WTC11 (cell line): ENCODE results near the gene ITSN1. TPM values are rescaled to one million over a fixed set of nuclear protein-coding genes. Genes with fewer than 3 reads are reported as not detected.

Source experiments
- ATAC-seq: fragments of 200-7000 bp; cut with Tn5 transposase; 2 replicates; pipeline ENCODE4 v1.10.0; 2021; ENCODE audit warnings: mild to moderate bottlenecking, moderate library complexity
- CTCF ChIA-PET: fragments of 300-600 bp; sonication (Branson Sonifier 250); formaldehyde crosslinking; loops from one replicate; lab custom pipeline; 2021; ENCODE audit warnings: antibody characterized with exemption; lab: Charles Lee
- POLR2A ChIA-PET: fragments of 350-600 bp; sonication (Branson Sonifier 250); formaldehyde crosslinking; loops from one replicate; lab custom pipeline; 2021; ENCODE audit warnings: antibody characterized with exemption; lab: Charles Lee
- DNase-seq: peaks from one replicate; pipeline ENCODE4 v3.0.0; 2021; ENCODE audit warnings: low spot score
- H3K27ac Mint-ChIP-seq: 2 replicates; pipeline ENCODE4 v1.8.0; 2021; ENCODE audit warnings: mixed read lengths
- H3K27me3 Mint-ChIP-seq: 2 replicates; pipeline ENCODE4 v1.8.0; 2021; ENCODE audit warnings: low read depth, mild to moderate bottlenecking, moderate library complexity, mixed read lengths
- H3K36me3 Mint-ChIP-seq: 2 replicates; pipeline ENCODE4 v1.8.0; 2021; ENCODE audit warnings: mixed read lengths
- H3K4me1 Mint-ChIP-seq: 2 replicates; pipeline ENCODE4 v1.8.0; 2022; ENCODE audit warnings: mixed read lengths
- H3K4me3 Mint-ChIP-seq: 2 replicates; pipeline ENCODE4 v1.8.0; 2021; ENCODE audit warnings: mild to moderate bottlenecking, moderate library complexity, mixed read lengths
- H3K9me3 Mint-ChIP-seq: 2 replicates; pipeline ENCODE4 v1.8.0; 2021; ENCODE audit warnings: mixed read lengths
- ATF1 ChIP-seq: sonication (generic); formaldehyde crosslinking; IDR thresholded peaks from 2 replicates; pipeline ENCODE4 v1.8.1; 2023; ENCODE audit warnings: mild to moderate bottlenecking, moderate library complexity, missing genetic modification reagents
- ATF3 ChIP-seq: sonication (generic); formaldehyde crosslinking; conservative IDR thresholded peaks from 2 replicates; pipeline ENCODE4 v1.8.1; 2022; ENCODE audit warnings: mild to moderate bottlenecking, missing genetic modification reagents
- ELF4 ChIP-seq: sonication (generic); formaldehyde crosslinking; IDR thresholded peaks from 2 replicates; pipeline ENCODE4 v1.8.1; 2022; ENCODE audit warnings: low read depth, mild to moderate bottlenecking, moderate library complexity, missing genetic modification reagents
- FOXJ3 ChIP-seq: sonication (generic); formaldehyde crosslinking; IDR thresholded peaks from 2 replicates; pipeline ENCODE4 v1.9.0; 2021; ENCODE audit warnings: missing genetic modification reagents, mild to moderate bottlenecking, borderline replicate concordance
- FOXK1 ChIP-seq: sonication (generic); formaldehyde crosslinking; IDR thresholded peaks from 2 replicates; pipeline ENCODE4 v1.8.0; 2022; ENCODE audit warnings: mild to moderate bottlenecking, moderate library complexity, missing genetic modification reagents
- HMGA2 ChIP-seq: fragments of 250-450 bp; sonication (Bioruptor Pico); IDR thresholded peaks from 2 replicates; pipeline ENCODE4 v1.4.0; 2021; ENCODE audit warnings: mild to moderate bottlenecking, moderate library complexity
- IRF2 ChIP-seq: sonication (generic); formaldehyde crosslinking; IDR thresholded peaks from 2 replicates; pipeline ENCODE4 v1.8.0; 2022; ENCODE audit warnings: low read depth, missing genetic modification reagents, borderline replicate concordance
- JUN ChIP-seq: sonication (generic); formaldehyde crosslinking; IDR thresholded peaks from 2 replicates; pipeline ENCODE4 v1.8.0; 2023; ENCODE audit warnings: mild to moderate bottlenecking, missing genetic modification reagents
- MAX ChIP-seq: sonication (generic); formaldehyde crosslinking; IDR thresholded peaks from 2 replicates; pipeline ENCODE4 v1.8.0; 2022; ENCODE audit warnings: mild to moderate bottlenecking, missing genetic modification reagents
- MLX ChIP-seq: sonication (generic); formaldehyde crosslinking; IDR thresholded peaks from 2 replicates; pipeline ENCODE4 v1.8.1; 2023; ENCODE audit warnings: mild to moderate bottlenecking, missing genetic modification reagents, moderate library complexity
- NFATC4 ChIP-seq: fragments of 250-450 bp; sonication (Bioruptor Pico); IDR thresholded peaks from 2 replicates; pipeline ENCODE4 v1.9.0; 2021; ENCODE audit warnings: mild to moderate bottlenecking
- NFE2L1 ChIP-seq: sonication (generic); formaldehyde crosslinking; IDR thresholded peaks from 2 replicates; pipeline ENCODE4 v1.8.1; 2023; ENCODE audit warnings: missing genetic modification reagents
- NR2C2 ChIP-seq: sonication (generic); formaldehyde crosslinking; IDR thresholded peaks from 2 replicates; pipeline ENCODE4 v1.8.0; 2022; ENCODE audit warnings: mild to moderate bottlenecking, missing genetic modification reagents
- PREB ChIP-seq: sonication (generic); formaldehyde crosslinking; IDR thresholded peaks from 2 replicates; pipeline ENCODE4 v1.8.1; 2022; ENCODE audit warnings: mild to moderate bottlenecking, missing genetic modification reagents, moderate library complexity, borderline replicate concordance
- SMAD3 ChIP-seq: sonication (generic); formaldehyde crosslinking; IDR thresholded peaks from 2 replicates; pipeline ENCODE4 v1.8.0; 2022; ENCODE audit warnings: missing genetic modification reagents, mild to moderate bottlenecking, borderline replicate concordance
- SP1 ChIP-seq: sonication (generic); formaldehyde crosslinking; conservative IDR thresholded peaks from 2 replicates; pipeline ENCODE4 v1.8.1; 2022; ENCODE audit warnings: missing genetic modification reagents
- TP53 ChIP-seq: sonication (generic); formaldehyde crosslinking; IDR thresholded peaks from 2 replicates; pipeline ENCODE4 v1.8.1; 2023; ENCODE audit warnings: mild to moderate bottlenecking, missing genetic modification reagents
- USF2 ChIP-seq: sonication (generic); formaldehyde crosslinking; IDR thresholded peaks from 2 replicates; pipeline ENCODE4 v1.8.1; 2023; ENCODE audit warnings: mild to moderate bottlenecking, missing genetic modification reagents, moderate library complexity
- ZBTB21 ChIP-seq: sonication (generic); formaldehyde crosslinking; IDR thresholded peaks from 2 replicates; pipeline ENCODE4 v1.8.1; 2023; ENCODE audit warnings: mild to moderate bottlenecking, missing genetic modification reagents, borderline replicate concordance
- ZBTB43 ChIP-seq: sonication (generic); formaldehyde crosslinking; IDR thresholded peaks from 2 replicates; pipeline ENCODE4 v1.8.1; 2023; ENCODE audit warnings: mild to moderate bottlenecking, missing genetic modification reagents
- ZMAT4 ChIP-seq: fragments of 250-450 bp; sonication (Bioruptor Pico); IDR thresholded peaks from 2 replicates; pipeline ENCODE4 v1.9.0; 2021; ENCODE audit warnings: mild to moderate bottlenecking
- ZNF317 ChIP-seq: sonication (generic); formaldehyde crosslinking; IDR thresholded peaks from 2 replicates; pipeline ENCODE4 v1.8.1; 2023; ENCODE audit warnings: low read depth, mild to moderate bottlenecking, moderate library complexity, missing genetic modification reagents, borderline replicate concordance
- ZNF532 ChIP-seq: fragments of 250-450 bp; sonication (Bioruptor Pico); IDR thresholded peaks from 2 replicates; pipeline ENCODE4 v1.9.0; 2021; ENCODE audit warnings: mild to moderate bottlenecking, borderline replicate concordance
- ZSCAN18 ChIP-seq: fragments of 250-450 bp; sonication (Bioruptor Pico); IDR thresholded peaks from 2 replicates; pipeline ENCODE4 v2.1.2; 2022; ENCODE audit warnings: mild to moderate bottlenecking, moderate library complexity
- total RNA-seq: library from RNA; stranded (reverse); gene quantifications from 3 replicates; pipeline ENCODE4 v1.2.3, GENCODE V29; 2021

ITSN1 gene
- total RNA-seq, 1 experiment from 2014 or later, result 69.6 TPM

GRCh38 chr21:33770542-33770941, 128.2 kb downstream of the ITSN1 start:
- CTCF ChIA-PET, result no interaction called here
- DNase-seq, result no peak
- TF ChIP-seq ZNF532 (CRISPR knock-in tag), result no peak
- TF ChIP-seq ZNF317 (CRISPR knock-in tag), result no peak
- no peak for TF ChIP-seq ZBTB21 (CRISPR knock-in tag)
- no peak for TF ChIP-seq IRF2
- no peak for TF ChIP-seq TP53 (CRISPR knock-in tag)
- TF ChIP-seq FOXJ3 (CRISPR knock-in tag), result no peak
- TF ChIP-seq ZMAT4 (CRISPR knock-in tag), result no peak
- TF ChIP-seq ELF4 (CRISPR knock-in tag), result no peak
- no peak for TF ChIP-seq HMGA2 (CRISPR knock-in tag)
- TF ChIP-seq SMAD3 (CRISPR knock-in tag), result no peak
- no peak for TF ChIP-seq JUN
- no peak for TF ChIP-seq ATF3
- TF ChIP-seq, all 79 proteins: peak for 0
- H3K4me1 Mint-ChIP-seq, result no peaks in the 10 kb centered on the region
- no peaks in the 10 kb centered on the region for H3K27me3 Mint-ChIP-seq
- no peak for ATAC-seq
- POLR2A ChIA-PET, result no interaction called here
- H3K27ac Mint-ChIP-seq, result no peak overlapping the region
- H3K9me3 Mint-ChIP-seq, result no peaks in the 10 kb centered on the region
- H3K36me3 Mint-ChIP-seq, result peaks cover 60% of the 10 kb centered on the region
- H3K4me3 Mint-ChIP-seq, result no peak overlapping the region

- H3K27me3 Mint-ChIP-seq, result no peaks in the 10 kb centered on the region
- H3K4me3 Mint-ChIP-seq, result no peak overlapping the region
- ChIA-PET POLR2A (no interaction called here), CTCF (no interaction called here)
- H3K9me3 Mint-ChIP-seq, result no peaks in the 10 kb centered on the region
- DNase-seq (no peak), ATAC-seq (no peak)
- H3K27ac Mint-ChIP-seq, result no peak overlapping the region
- no peaks in the 10 kb centered on the region for H3K4me1 Mint-ChIP-seq
- H3K36me3 Mint-ChIP-seq, result peaks cover 57% of the 10 kb centered on the region
- TF ChIP-seq NFE2L1 (CRISPR knock-in tag) (no peak), ATF1 (CRISPR knock-in tag) (no peak), NFATC4 (CRISPR knock-in tag) (no peak), SP1 (no peak), FOXK1 (CRISPR knock-in tag) (no peak), ZSCAN18 (CRISPR knock-in tag) (no peak), PREB (CRISPR knock-in tag) (no peak), MAX (CRISPR knock-in tag) (no peak), USF2 (no peak), NR2C2 (CRISPR knock-in tag) (no peak), MLX (no peak), ZBTB43 (no peak), ATF3 (no peak)
Measured at GRCh38 chr21:33771976-33772375, 129.7 kb downstream of the ITSN1 start.
